NCI-H1105 (cell line): Measurements from ENCODE around the gene MAN1C1.

Experiments
- DNase-seq: peaks from one replicate; lab custom pipeline; 2025; lab: John Stamatoyannopoulos, UW

Gene MAN1C1

DNA sequence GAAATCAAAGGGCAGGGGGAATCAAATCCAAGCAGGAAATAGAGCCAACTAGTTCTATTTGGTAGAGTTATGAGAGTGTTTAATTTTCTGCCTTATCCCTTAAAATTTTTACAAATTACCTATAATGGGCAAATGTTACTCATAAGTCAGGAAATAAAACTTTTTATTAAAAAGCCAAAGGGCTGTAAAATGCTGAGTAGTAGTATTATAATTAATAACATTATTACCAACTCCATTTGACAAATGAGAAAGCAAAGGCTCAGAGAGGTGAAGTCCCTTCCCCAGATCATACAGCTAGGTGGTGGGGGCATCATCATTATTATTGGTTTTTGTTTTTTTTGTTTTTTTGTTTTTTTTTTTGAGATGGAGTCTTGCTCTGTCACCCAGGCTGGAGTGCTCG lies 186.8 kb downstream of the MAN1C1 start:
- DNase-seq, result no peak

GRCh38 chr1:25804244-25804963 lies 187.8 kb downstream of the MAN1C1 start:
- DNase-seq, result no peak

GRCh38 chr1:25804964-25805862 lies 188.6 kb downstream of the MAN1C1 start:
- no peak for DNase-seq

DNA sequence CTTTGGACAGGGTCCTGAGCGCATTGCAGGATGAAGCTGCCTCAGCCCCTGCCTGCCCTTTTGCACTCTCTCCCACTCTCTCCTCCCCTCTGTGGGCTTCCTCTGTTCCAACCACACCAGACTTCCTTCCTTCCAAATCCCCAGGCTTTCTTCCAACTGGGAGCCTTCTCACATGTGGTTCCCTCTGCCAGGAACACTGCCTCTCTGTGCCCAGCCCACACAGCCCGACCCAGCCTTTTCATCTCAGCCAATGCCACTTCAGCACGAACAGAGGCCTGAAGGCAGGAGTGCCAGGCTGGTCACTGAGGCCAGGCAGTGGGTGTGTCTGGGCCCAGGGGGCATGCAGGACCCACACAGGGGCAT lies 189.3 kb downstream of the MAN1C1 start:
- no peak for DNase-seq

DNA sequence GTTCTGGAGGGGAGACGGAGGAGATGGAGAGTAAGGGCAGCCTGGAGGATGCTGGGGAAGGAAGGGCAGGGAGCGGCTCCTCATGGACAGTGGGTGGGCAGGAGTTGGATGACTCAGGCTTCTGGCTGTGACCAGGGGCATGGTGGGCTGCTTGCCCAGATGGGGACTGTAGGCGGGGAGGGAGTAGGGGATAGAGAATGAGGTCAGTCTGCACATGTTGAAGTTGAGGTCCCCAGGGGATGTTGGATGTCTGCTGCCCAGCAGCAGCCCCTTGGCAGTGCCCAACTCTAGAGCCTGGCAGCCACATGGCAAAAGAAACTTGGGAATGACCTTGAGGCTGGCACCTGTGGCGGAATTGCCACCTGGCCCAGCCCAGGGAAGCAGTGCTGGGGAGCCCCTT lies 189.8 kb downstream of the MAN1C1 start:
- no peak for DNase-seq

- no peak for DNase-seq
Observed at GRCh38 chr1:25807480-25808390, 191.1 kb downstream of the MAN1C1 start.

DNA sequence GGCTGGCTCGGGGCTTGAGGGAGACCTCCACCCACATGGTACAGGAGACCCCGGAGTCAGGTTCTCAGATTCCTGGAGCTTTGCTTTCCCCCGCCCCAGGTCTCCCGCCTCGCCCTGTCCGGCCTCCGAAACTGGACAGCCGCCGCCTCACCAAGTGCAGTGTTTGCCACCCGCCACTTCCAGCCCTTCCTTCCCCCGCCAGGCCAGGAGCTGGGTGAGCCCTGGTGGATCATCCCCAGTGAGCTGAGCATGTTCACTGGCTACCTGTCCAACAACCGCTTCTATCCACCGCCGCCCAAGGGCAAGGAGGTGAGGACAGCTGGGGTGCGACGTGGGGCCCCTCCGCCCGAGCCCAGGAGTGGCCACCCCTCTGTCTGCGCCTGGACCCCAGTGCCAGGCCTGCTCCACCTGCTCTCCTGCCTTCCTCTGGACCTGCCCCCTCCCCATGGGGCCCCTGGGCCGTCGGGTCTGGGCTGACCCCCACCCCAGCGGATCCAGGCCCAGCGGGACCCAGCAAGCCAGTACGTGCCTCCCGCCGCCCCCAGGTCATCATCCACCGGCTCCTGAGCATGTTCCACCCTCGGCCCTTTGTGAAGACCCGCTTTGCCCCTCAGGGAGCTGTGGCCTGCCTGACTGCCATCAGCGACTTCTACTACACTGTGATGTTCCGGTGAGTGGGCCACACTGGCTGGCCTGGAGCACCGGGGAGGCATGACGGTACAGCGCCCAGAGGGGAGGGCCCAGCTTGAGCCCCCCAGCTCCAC lies 192.1 kb downstream of the MAN1C1 start:
- no peak for DNase-seq

DNA sequence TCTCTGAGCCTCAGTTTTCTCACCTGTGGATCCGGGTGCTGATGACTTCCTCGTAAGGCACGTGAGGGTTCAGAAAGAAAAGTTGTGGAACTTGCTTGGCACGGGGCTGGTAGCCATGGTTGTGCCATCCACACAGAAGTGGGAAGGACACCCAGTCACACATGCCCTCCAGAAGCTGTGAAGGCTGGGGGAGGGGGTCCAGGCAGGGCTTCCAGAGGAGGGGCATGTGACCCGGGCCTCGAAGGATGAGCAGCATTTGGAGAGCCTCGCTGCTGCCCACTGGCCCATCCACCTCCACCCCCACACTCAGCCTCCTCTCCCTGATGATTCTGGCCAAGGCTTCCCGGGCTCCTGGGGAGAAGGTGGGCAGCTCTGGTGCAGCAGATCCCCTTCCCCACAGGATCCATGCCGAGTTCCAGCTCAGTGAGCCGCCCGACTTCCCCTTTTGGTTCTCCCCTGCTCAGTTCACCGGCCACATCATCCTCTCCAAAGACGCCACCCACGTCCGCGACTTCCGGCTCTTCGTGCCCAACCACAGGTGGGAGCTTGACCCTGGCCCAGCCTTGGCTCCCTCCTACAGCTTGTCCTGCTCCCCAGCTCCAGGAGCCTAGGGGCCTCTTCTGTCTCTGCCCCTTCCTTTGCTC lies 192.8 kb downstream of the MAN1C1 start:
- no peak for DNase-seq

- DNase-seq, result no peak
Observed at GRCh38 chr1:25809929-25810328, 193.3 kb downstream of the MAN1C1 start.

DNA sequence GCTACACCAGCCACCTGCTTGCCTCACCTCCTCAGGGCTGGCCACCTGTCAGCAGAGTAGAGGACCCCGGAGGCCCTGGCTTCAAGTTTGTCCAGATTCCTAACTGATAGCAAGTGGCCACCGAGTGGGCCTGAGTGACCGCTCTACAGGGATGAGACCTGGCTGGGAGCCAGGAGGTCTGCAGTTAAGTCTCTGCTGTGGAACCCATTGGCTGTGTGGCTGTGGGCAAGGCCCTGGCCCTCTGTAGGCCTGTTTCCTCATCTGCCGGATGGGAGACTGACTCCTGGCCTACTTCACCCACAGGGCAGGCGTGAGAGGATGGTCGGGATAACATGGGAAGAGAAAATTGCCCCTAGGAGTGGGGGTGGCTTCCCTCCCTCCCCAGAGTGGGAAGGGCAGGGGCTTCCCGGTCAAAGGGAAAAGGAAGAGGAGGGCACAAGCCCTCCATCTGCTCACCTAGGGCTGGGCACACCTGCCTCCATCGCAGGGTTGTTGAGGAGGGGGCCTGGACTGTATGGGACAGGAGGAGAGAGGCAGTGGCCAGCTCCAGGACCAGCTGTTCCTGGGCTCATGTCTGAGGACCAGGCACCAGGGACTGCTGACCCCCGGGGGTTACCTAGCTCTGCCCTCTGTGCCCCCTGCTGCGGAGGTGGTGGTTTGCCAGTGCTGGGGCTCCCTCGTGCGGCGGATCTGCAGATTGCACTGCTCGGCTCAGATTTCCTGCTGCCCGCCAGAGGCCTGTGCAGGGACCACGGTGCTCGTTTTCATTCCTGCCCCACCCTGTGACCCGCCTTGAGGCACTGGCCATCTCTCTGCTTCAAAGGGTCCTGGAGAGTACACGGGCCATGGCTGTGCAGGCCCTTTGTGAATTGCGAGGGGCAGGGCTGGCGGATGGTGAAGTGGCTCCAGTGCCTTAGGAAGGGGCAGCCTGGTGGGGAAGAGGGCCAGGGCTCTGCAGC lies 194.0 kb downstream of the MAN1C1 start:
- DNase-seq, result peak; percentile 31

DNA sequence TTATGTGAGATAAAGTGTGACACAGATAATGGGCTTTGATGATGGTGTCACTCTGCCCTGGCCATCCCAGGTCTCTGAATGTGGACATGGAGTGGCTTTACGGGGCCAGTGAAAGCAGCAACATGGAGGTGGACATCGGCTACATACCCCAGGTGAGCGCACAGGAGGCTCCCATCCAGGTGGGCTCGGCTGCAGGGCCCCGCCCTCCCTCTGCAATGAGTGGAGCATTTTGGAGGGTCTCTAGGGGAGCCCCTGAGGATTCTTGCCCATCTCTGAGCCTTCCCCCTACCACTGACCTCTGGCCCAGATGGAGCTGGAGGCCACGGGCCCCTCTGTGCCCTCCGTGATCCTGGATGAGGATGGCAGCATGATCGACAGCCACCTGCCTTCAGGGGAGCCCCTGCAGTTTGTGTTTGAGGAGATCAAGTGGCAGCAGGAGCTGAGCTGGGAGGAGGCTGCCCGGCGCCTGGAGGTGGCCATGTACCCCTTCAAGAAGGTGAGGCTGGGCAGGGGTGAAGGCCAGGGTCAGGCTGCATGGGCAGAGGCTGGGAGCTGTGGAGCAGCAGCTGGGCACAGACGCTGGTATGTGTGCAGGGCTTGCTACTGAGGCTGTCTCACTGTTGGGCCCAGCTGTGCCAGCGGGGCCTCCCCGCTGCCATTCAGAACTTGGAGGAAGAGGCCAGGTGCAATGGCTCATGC lies 194.9 kb downstream of the MAN1C1 start:
- DNase-seq, result no peak

GRCh38 chr1:25813071-25813733 lies 196.6 kb downstream of the MAN1C1 start:
- no peak for DNase-seq

- DNase-seq, result no peak
Observed at GRCh38 chr1:25813734-25814471, 197.3 kb downstream of the MAN1C1 start.

GRCh38 chr1:25814549-25815087 lies 198.0 kb downstream of the MAN1C1 start:
- no peak for DNase-seq

DNA sequence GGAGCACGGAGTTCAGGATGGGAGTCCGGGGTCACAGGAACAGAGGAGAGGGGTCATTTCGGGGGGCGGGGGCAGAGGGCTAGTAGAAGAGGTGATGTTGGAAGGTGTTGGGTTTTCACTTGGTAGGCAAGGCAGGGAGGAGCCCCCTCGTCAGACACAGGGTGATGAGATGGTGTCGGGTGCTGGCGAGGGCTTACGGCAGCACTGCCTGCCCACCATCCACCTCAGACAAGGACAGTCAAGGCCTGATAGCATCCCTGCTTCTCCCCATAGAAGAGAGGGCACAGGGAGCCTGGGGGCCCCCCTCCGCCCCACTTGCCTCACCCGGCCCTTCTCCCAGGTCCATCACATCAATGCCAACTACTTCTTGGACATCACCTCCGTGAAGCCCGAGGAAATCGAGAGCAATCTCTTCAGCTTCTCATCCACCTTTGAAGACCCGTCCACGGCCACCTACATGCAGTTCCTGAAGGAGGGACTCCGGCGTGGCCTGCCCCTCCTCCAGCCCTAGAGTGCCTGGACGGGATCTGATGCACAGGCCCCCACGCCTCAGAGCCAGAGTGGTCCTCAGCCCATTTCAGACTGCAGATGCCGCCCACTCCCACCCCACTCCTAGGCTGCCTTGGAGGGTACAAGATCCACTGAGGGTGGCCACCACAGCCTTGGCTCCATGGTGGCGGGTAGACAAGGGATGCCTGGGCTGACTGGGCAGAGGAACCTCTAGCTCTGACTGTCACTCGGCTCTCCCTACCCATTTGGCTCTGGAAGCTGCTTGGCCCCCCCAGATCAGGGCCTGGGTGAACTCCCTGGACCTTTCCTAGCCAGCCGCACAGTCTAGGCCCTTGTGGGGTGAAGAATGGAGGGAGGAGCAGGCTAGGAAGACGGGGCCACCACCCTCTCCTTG lies 198.9 kb downstream of the MAN1C1 start:
- no peak for DNase-seq

DNA sequence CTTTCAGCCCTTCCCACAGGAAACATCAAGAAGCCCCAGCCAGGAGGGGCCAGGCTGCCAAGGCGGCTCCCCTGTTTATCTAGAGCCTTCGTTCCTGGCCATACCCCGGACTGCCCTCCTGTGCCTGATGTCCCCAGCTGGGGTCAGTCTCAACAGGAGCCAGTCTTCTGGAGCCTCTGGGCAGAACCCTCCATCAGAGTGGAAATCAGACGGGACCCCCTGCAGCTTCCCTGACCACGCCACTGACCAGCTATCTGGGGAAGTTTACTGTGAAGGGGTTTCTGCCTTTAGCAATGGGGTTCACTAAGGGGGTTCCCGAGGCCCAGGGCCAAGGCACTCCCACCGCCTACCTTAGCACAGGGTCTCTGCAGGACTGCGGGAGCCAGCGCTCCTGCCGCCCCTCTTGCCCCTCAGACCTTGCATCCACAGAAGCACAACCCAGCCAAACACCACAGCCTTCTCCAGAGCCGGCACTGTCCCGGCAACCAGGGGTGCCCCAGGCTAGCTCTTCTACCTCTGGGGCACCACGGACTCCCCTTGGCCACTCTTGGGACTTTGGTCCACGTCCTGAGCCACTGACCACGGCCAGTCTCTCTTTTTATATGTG lies 199.6 kb downstream of the MAN1C1 start:
- DNase-seq, result no peak
